Forelimb muscle (tissue), 1 donor: Measurements from ENCODE around the gene ADSL. TPM values are rescaled to one million over a fixed set of nuclear protein-coding genes. Genes with fewer than 3 reads are reported as not detected.
"Not testable (repeated sequence)": the region's sequence is repeated elsewhere in the genome, so short reads cannot be mapped to it uniquely, and the experiment has no call there.

Source experiments
- DNase-seq: peaks from one replicate; pipeline ENCODE4 v3.0.0-alpha.2; 2013; ENCODE audit warnings: low read depth
- polyA plus RNA-seq: library from polyadenylated mRNA; unstranded; fragments of 120-200 nt; gene quantifications from one replicate; pipeline ENCODE4 v1.2.1, GENCODE V29; 2013; ENCODE audit not compliant: insufficient read length

ADSL gene
- polyA plus RNA-seq, result 219 TPM

- peak; percentile 73 for DNase-seq
These were observed at the start of gene ADSL for GRCh38 chr22:40346185-40347118. TSS of gene ADSL (plus strand) at chr22:40346500. CDS start at chr22:40346559, 59 bp downstream.

DNA sequence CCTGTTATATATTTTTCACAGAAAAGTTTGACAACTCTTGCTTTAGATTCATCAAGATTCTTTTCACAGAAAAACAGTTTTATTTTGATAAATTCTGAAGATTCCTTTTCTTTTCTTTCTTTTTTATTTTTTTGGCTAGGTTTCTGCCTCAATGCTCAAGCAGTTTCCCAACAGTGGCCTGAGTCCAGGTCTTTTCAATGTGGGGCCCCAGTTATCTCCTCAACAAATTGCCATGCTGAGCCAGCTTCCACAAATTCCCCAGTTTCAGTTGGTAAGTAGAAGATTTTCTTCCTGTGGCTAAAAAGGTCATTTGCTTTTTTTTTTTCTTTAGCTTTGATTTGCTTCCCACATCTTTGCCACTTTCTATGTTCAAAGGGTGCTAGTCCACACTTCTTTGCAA, 46.0 kb upstream of the ADSL start:
- DNase-seq, result no peak

- no peak for DNase-seq
These were observed 45.2 kb upstream of the ADSL start for GRCh38 chr22:40300884-40301672.

DNA sequence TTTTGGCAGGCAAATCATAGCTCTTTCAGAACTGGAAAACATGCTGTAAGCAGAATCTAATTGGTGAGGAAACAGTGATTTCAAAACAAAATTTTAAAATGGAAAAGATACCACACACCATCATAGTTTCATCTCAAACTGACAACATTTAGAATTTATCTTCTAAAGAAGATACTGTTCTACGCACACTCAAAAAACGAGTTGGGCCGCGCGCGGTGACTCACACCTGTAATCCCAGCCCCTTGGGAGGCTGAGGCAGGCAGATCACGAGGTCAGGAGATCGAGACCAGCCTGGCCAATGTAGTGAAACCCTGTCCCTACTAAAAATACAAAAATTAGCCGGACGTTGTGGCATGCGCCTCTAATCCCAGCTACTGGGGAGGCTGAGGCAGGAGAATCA, 44.2 kb upstream of the ADSL start:
- DNase-seq, result no peak

DNA sequence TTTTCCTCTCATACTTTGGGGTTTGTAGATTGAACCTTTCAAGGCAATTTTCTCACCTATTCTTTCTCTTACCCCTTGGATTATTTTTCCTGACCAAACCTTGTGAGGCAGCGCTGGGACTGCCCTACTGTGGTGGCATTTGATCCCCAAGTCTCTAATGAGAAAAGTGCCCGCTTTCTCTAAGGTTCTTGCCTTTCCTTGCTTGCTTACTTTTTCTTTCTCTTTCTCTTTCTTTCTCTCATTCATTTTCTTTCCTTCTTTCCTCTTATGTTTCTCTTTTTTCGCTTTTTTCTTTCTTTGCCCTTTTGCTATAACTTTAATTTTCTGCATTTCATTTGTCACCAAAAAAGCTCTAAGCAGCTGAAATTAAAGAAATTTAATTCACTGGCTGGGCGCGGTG, 40.7 kb upstream of the ADSL start:
- no peak for DNase-seq

GRCh38 chr22:40308999-40309573, 37.2 kb upstream of the ADSL start:
- no peak for DNase-seq

GRCh38 chr22:40309631-40310030, 36.7 kb upstream of the ADSL start:
- DNase-seq, result no peak

DNA sequence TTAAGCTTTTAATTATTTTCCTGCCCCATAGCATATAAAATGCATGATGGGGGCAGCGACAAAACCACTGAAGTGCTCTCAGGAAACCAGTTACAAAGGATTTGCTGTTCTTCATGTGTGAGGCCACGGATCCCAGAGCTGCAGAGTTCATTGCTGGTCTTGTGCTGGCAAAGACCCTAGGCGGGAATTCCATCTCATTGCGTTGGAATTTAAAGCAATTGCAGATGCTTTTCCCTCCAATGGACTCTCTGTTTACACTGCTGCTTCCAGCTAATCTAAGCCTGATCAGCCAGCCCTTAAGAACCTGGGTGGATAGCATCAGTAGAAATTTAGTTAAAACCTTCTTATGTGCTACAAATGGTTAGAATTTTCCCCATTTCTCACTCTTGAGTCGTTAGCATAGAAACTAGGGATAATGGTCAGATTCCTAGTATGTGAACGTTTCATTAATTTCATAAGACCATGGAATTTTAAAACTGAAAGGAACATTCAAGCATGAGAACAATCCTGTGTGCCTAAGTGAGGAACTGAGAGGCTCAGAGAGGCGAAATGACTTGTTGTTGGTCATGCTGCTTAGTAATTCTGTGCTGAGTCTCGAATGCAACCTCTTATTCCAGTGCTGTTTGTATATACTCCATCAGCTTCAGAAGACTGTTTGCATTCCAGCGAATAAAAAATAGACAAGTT, 36.1 kb upstream of the ADSL start:
- peak; percentile 81 for DNase-seq

DNA sequence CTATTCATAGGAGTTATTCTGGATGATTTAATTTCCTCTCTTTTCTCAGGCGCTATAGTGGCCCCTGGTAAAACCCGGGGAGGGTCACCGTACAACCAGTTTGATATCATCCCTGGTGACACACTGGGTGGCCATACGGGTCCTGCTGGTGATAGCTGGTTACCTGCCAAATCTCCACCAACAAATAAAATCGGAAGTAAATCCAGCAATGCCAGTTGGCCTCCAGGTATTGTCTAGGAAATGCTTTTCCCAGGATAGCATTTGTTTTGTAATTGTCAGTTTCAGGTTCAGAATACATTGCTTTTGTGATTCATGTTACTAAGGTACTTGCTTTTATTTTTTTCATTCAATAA, 35.6 kb upstream of the ADSL start:
- DNase-seq, result no peak

- DNase-seq, result not testable (repeated sequence)
These were observed 34.7 kb upstream of the ADSL start for GRCh38 chr22:40311646-40312045.

DNA sequence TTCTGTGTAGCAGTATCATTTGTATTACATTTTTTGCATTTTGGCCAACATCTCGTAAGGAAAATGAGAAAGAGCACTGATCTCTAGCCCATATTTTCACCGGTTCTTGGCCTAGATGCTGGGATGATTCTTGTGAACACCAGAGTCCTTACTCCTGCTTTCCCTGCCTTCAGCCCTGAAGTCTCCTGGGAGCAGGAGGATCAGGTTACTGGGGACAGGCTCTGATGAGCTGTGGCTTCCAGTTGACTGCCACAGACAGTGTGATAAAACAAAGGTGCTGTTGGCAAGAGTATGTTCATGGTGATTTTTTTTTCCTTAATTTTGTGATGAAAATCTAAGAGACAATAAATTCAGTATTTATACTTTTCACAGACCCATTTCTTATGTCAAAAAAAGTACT, 34.2 kb upstream of the ADSL start:
- no peak for DNase-seq

- DNase-seq, result no peak
These were observed 33.3 kb upstream of the ADSL start for GRCh38 chr22:40313007-40313406.

DNA sequence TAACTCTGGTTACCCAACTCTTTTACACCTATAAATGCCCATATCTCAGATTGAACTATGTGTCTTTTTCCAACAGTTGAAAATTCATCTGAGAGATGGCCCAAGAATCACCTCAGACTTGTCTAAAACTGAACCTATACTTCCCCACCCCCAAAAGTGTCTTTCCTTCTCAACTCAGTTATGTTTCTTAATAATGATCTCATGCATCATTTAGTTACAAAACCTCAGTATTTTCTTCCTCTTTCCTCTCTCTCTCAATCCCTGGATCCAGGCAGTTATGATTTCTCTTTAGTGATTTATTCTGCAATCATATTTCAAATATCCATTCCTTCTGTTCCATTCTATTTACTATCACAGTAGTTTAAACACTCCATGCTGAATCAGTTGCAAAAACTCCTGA, 32.3 kb upstream of the ADSL start:
- no peak for DNase-seq

DNA sequence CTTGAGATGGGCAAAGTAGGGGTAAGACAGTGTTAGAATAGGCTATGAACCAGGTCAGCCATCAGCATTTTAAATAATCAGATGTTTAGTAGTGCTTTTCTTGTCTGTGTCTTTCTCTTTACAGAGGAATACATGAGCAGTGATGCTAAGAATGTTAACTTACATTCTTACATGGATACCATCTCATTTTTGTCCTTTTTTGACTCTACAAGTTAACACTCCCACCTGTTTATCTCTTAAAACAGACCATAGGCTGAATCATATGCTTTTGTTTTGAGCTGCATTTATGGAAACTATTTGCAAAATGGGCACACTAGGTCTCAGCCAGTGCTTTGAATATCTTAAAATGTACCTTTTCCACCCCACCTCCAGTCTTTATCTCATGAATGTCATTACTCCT, 25.6 kb upstream of the ADSL start:
- no peak for DNase-seq

- no peak for DNase-seq
These were observed 24.3 kb upstream of the ADSL start for GRCh38 chr22:40322021-40322420.

GRCh38 chr22:40322818-40323447, 23.4 kb upstream of the ADSL start:
- DNase-seq, result no peak

DNA sequence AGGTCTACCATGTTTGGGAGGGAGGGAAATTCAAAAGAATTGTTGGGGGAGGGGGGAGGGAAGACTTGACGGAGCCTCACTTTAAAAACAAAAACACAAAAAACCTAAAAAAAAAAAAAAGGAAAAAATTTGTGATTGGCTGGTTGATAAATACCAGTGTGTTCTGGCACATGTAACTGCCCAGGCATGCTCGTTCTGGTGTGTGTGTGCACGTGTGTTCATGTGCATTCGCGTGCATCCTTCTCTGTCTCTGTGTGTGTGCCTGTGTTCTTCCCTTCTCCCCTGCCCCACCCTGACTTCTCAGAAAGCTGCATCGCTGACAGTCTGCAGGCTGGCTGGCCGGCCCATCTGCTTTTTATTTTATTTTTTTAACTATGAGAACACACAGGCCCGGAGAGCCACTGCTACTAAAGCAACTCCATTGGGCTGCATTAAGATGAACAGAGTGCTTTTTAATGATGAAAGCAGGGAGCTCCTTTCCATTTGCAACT, 22.6 kb upstream of the ADSL start:
- no peak for DNase-seq

DNA sequence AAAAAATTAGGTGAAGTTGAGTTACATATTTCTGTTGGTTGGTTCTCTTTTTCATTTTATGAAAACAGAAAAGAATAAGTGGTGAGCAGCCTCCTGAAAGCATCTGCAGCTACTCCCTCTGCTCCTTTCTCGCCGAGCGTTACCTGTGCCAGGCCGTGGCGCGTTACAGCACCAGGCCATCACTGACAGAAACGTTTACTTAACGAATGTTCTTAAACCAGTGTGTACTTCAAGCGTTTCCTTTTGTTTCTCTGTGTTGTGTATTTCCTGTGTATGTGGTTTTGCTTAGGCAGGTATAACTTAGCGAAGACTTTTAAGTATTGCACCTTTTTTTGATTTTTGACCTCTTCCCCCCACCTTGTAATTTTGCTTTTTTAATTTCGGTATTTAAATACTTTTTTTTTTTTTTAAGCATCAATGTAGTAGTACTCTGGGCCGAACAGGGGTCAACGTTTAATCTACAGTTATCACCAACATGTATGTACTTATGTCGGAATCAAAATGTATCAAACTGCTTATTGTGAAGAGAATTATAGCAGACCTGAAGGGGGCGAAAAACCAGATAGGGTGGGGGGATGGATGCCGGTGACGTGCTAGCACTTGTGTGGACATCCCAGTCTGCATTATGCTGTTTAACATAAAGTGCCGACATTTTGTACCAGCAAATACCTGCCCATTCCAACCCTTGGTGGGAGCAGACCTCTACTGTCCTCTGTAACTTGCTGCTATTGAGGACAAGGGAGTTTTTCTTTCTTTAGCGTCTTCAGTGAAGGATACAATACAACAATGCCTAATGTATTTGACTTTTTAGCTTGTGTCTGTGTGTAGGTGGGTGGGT, 21.6 kb upstream of the ADSL start:
- DNase-seq, result no peak

GRCh38 chr22:40325315-40325714, 21.0 kb upstream of the ADSL start:
- no peak for DNase-seq
